HG02610 (cell line): Measurements from ENCODE around the gene MPND.
"Not testable (repeated sequence)": the region's sequence is repeated elsewhere in the genome, so short reads cannot be mapped to it uniquely, and the experiment has no call there.

Source experiments
- ATAC-seq: cut with Tn5 transposase; IDR thresholded peaks from one replicate; pipeline ENCODE4 v1.9.1; 2021; ENCODE audit warnings: mild to moderate bottlenecking, moderate library complexity; ENCODE audit not compliant: unreplicated experiment

MPND gene

GRCh38 chr19:4346020-4346383 is 2.6 kb downstream of the MPND start:
- ATAC-seq: no peak

- ATAC-seq: no peak
Measured at GRCh38 chr19:4347521-4347920, 4.2 kb downstream of the MPND start.

GRCh38 chr19:4349225-4349624 is 5.9 kb downstream of the MPND start:
- ATAC-seq: not testable (repeated sequence)

GRCh38 chr19:4350111-4350510 is 6.7 kb downstream of the MPND start:
- ATAC-seq: no peak

GRCh38 chr19:4350726-4351125 is 7.4 kb downstream of the MPND start:
- no peak for ATAC-seq

- no peak for ATAC-seq
Measured at GRCh38 chr19:4352701-4353121, 9.3 kb downstream of the MPND start.

- no peak for ATAC-seq
Measured at GRCh38 chr19:4354282-4354681, 10.9 kb downstream of the MPND start.

GRCh38 chr19:4354897-4355296 is 11.5 kb downstream of the MPND start:
- ATAC-seq: no peak

GRCh38 chr19:4357095-4357797 is 13.9 kb downstream of the MPND start:
- no peak for ATAC-seq

GRCh38 chr19:4357921-4358326 is 14.6 kb downstream of the MPND start:
- no peak for ATAC-seq

- ATAC-seq: no peak
Measured at GRCh38 chr19:4358709-4359626, 15.6 kb downstream of the MPND start.

- ATAC-seq: no peak
Measured at GRCh38 chr19:4359627-4360000, 16.3 kb downstream of the MPND start.

- ATAC-seq: no peak
Measured at GRCh38 chr19:4360081-4360569, 16.8 kb downstream of the MPND start.

GRCh38 chr19:4360641-4361151 is 17.3 kb downstream of the MPND start:
- no peak for ATAC-seq

- ATAC-seq: no peak
Measured at GRCh38 chr19:4361152-4362046, 18.0 kb downstream of the MPND start.

GRCh38 chr19:4362101-4362828 is 18.9 kb downstream of the MPND start:
- ATAC-seq: no peak

GRCh38 chr19:4362831-4363545 is 19.6 kb downstream of the MPND start:
- ATAC-seq: no peak

- ATAC-seq: no peak
Measured at GRCh38 chr19:4363571-4364304, 20.4 kb downstream of the MPND start.

GRCh38 chr19:4365341-4365740 is 22.0 kb downstream of the MPND start:
- ATAC-seq: no peak
